Measurements from ENCODE around the gene CPNE7.

DNA sequence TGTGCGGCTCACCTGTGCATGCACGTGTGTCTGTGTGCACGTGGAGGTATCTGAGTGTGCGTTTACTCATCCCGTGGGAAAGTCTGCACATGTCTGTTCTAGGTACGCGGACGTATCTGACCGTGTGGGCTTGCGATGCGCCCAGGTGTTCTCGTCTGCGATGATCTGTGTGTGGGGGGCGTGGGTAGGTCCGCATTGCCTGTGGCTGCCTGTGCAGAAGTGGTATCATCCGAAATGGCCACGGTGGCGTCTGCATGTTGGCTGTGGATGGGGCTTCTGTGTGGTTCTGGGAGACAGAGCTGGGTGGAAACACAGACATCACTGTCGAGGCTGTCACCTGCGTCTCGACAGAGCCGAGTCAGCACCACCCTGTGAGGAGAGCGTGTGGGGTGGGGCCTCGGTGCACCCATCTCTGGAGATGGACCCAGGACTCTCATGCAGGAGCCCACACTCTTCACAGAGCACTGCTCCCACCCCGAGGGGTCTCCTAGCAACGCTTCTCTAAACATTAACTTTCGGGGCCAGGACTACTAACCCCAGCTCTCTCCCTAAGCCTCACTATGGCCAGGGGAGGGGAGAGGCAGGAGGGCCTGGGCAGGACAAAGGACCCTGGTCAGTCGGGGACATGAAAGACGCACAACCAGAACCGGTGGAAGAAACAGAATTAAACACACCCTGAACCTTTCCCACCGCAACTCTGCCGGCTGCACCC is 46.3 kb downstream of the CPNE7 start:
- TF ChIP-seq, protein P1, sequence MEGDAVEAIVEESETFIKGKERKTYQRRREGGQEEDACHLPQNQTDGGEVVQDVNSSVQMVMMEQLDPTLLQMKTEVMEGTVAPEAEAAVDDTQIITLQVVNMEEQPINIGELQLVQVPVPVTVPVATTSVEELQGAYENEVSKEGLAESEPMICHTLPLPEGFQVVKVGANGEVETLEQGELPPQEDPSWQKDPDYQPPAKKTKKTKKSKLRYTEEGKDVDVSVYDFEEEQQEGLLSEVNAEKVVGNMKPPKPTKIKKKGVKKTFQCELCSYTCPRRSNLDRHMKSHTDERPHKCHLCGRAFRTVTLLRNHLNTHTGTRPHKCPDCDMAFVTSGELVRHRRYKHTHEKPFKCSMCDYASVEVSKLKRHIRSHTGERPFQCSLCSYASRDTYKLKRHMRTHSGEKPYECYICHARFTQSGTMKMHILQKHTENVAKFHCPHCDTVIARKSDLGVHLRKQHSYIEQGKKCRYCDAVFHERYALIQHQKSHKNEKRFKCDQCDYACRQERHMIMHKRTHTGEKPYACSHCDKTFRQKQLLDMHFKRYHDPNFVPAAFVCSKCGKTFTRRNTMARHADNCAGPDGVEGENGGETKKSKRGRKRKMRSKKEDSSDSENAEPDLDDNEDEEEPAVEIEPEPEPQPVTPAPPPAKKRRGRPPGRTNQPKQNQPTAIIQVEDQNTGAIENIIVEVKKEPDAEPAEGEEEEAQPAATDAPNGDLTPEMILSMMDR (IDR thresholded peaks at IDR 0.05) = no peak
- TF ChIP-seq EP300 (IDR thresholded peaks at IDR 0.05) = no peak
- no peak for TF ChIP-seq POLR2A (IDR thresholded peaks at IDR 0.05)
